Transverse colon (tissue), 4 donors: Measurements from ENCODE around the gene ZNF695.

Experiments
- POLR2A ChIP-seq: fragments of 450-650 bp; IDR thresholded peaks from one replicate; pipeline ENCODE4 v1.6.1; 2016; ENCODE audit warnings: antibody characterized with exemption, mild to moderate bottlenecking, moderate library complexity
- POLR2AphosphoS5 ChIP-seq, 3 donors: sonication (generic); formaldehyde crosslinking; IDR thresholded peaks; one replicate each; pipeline ENCODE4 v1.6.1; 2016; ENCODE audit warnings: antibody characterized with exemption in 3 of 3
- TF ChIP-seq, protein P1 (sequence below), 5 experiments: fragments of 200-600 bp in 3 of 5; fragments of 450-650 bp in 2 of 5; sonication (generic) in 3 of 5; IDR thresholded peaks; 1 replicate in 2 of 5; 2 replicates in 3 of 5; pipeline ENCODE4 v1.5.1; 2016 to 2017; ENCODE audit warnings: antibody characterized with exemption in 5 of 5, inconsistent platforms in 3 of 5, mild to moderate bottlenecking in 2 of 5, moderate library complexity in 1 of 5

DNA sequence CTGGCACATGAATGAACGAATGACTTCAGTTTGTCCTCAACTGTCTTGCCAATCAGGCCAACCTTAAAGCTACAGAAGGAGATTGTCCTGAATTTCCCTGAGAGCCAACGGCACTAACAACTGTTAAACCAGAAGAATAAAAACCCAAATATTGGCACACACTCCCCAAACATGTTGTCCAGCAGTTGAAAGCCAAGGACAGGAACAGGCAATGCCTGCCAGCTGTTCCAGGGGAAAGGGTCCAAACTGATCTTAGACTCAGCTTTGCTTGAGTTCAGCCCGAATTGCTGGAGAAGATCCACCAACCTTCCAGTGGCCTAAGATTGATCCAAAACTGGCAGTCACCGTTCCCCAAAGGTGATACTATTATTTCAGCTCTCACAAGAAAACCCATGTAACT, 53.7 kb downstream of the ZNF695 start:
- TF ChIP-seq, protein P1, sequence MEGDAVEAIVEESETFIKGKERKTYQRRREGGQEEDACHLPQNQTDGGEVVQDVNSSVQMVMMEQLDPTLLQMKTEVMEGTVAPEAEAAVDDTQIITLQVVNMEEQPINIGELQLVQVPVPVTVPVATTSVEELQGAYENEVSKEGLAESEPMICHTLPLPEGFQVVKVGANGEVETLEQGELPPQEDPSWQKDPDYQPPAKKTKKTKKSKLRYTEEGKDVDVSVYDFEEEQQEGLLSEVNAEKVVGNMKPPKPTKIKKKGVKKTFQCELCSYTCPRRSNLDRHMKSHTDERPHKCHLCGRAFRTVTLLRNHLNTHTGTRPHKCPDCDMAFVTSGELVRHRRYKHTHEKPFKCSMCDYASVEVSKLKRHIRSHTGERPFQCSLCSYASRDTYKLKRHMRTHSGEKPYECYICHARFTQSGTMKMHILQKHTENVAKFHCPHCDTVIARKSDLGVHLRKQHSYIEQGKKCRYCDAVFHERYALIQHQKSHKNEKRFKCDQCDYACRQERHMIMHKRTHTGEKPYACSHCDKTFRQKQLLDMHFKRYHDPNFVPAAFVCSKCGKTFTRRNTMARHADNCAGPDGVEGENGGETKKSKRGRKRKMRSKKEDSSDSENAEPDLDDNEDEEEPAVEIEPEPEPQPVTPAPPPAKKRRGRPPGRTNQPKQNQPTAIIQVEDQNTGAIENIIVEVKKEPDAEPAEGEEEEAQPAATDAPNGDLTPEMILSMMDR (IDR thresholded peaks at IDR 0.05), result no peak
- no peak for TF ChIP-seq POLR2AphosphoS5 (IDR thresholded peaks at IDR 0.05)
- TF ChIP-seq POLR2A, result no peak
